ENCODE results near the gene TOMM20.

- no peak for TF ChIP-seq EZH2 (IDR thresholded peaks at IDR 0.05; ENCODE audit: insufficient read depth, poor library complexity, severe bottlenecking)
- no peak for TF ChIP-seq EZH2phosphoT487 (IDR thresholded peaks at IDR 0.05; ENCODE audit: insufficient read depth, low read depth)
Observed at GRCh38 chr1:235070819-235071218, 57.8 kb downstream of the TOMM20 start.
